Measurements from ENCODE around the gene ITSN2.

ITSN2 gene

GRCh38 chr2:24265212-24265611, 95.1 kb downstream of the ITSN2 start:
- no peak for DNase-seq (ENCODE audit: low spot score)

GRCh38 chr2:24262421-24262970, 97.8 kb downstream of the ITSN2 start:
- DNase-seq (ENCODE audit: low spot score) = no peak

DNA sequence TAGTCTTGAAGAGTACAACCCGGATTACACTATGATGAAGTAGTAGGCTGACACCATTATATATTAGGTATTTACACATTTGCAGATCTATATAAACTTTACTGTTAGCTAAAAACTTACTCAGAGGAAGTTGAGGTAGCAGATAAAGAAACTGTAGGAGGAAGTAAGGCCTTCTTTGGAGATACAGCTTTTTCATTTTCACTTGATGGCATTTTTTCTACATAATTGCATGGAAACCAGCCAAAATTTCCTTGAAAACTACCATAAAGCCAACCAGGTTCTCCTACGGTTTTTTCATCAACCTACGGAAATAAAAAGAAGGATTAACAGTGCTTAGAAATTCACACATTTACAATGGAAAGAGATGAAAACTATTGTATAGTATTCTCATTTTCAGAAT, 98.9 kb downstream of the ITSN2 start:
- no peak for DNase-seq (ENCODE audit: low spot score)

- no peak for DNase-seq (ENCODE audit: low spot score)
Measured at GRCh38 chr2:24259316-24259715, 101.0 kb downstream of the ITSN2 start.

DNA sequence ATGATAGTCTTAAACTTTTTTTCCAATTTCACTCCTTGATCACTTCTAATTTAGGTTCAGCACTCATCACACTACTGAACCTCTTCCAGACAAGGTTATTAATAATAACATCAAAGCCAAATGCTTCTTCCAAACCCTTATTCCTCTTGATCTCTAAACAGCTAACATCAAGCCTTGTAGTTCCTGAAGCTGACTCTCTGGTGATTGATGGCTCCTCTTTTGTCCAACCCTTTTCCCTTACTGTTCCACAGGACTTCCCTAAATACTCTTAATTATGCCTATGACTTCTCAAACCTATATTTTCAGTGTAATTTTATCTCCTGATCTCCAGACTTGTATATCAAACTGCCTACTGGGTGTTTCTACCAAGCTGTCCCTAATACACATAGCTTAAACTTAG, 101.6 kb downstream of the ITSN2 start:
- no peak for DNase-seq (ENCODE audit: low spot score)

DNA sequence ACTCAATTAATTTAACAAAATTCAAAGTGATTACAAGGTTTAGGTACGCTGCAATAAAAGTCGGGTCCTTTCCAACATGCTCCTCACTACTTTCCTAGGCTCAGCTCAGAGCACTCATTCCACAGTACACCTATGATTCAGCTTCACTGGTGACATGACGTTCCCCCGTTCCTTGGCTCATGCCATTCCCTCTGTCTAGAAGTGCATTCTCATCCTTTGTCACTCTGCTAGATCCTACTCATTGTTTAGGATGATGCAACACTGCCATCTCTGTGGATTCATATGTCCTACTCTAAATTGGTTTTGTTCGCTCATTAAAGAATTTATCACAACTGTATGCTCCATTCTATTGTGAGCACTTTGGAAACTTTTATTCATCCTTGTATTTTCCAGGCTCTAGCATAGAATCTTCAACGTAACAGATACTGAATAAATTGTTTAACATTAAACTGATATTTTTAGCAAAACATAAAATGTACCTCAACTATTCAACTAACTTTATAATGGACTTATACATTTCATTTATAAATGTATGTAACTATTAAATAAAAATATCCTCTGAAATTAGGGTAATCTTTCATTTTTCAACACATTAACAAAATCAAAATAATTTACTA, 106.9 kb downstream of the ITSN2 start:
- DNase-seq (ENCODE audit: low spot score) = no peak

DNA sequence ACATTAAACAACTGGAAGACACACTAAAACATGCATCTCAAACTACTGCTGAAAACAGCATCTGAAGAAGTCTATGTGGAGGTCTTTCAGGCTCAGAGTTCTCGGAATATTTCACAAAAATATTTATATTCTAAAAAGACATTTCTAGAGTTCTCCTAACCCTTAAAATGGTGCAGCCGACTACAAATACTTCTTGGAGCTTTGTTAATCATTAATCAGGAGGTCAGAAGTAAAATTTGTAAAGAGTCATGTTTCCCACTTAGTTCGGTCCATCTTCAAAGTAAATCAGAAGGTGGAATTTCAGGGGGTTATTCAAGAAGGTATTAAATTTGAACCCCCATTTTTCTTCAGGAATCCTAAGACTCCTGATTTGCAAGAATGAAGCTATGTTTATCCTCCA, 112.7 kb downstream of the ITSN2 start:
- no peak for DNase-seq (ENCODE audit: low spot score)

DNA sequence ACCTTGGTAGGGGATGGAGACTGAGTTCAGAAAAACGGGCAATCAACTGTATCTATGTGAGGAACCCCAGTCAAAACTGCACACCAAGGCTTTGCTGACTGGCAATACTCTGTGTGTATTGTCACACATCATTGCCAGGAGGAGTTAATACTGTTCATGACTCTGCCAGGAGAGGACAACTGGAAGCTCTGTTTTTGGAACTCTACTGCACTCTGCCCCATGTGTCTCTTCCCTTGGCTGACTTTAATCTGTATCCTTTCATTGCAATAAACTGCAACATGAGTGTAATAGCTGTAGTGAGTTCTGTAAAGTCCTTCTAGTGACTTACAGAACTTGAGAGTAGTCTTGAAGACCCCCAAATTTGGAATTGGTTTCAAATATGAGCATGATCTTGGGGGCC, 113.2 kb downstream of the ITSN2 start:
- DNase-seq (ENCODE audit: low spot score) = no peak

DNA sequence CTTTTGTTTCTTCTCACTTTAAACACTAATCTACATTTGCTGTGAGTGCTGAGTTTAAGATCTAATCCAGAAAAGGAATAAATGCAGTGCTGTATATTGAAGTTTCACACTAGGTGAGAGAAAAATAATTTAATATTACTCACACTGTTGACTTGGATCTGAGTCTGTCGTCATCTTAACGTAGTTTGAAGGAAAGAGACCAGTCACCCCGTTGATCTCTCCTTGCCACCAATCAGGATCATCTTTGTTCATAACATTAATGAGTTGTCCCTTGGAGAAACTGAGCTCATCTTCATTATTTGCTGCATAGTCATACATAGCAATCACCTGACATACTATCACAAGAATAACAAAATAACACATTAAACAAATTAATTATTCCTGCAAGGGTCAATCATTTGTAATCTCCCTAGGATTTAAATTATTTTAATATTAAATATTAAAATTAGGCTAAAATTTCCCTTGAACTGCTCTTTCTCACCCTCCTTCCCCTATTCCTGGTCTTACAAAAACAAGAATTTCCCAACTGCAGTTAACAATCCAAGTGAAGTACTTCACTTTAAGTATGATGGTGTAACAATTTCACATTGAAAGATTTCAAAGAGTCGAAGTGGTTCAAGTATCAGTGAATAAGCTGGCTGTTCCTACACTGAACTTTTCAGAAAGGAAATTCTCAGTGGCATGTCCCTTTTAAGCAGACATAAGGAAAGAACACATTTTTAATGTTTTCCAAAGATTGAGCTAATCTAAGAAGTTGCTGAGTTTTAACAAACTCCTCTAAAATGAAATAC, 114.2 kb downstream of the ITSN2 start:
- no peak for DNase-seq (ENCODE audit: low spot score)

GRCh38 chr2:24241528-24241927, 118.8 kb downstream of the ITSN2 start:
- DNase-seq (ENCODE audit: low spot score) = no peak

DNA sequence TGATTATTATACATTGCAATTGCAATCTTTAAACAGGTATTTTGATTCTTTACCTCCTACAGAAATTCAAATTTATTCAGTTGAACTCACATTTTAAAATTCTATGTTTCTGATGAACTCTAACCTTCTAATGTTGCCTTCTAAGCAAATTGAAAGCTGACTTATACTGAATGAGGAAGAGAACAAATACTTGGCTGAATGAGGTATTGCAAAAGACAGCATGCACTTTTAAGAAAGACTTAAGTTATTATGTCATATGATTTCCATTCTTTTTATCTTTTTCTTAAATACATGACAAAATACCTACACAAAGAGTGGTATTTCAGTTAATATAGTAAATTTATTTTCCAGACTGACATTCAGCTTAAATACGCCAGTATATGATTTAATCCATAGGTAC, 120.8 kb downstream of the ITSN2 start:
- DNase-seq (ENCODE audit: low spot score) = no peak

DNA sequence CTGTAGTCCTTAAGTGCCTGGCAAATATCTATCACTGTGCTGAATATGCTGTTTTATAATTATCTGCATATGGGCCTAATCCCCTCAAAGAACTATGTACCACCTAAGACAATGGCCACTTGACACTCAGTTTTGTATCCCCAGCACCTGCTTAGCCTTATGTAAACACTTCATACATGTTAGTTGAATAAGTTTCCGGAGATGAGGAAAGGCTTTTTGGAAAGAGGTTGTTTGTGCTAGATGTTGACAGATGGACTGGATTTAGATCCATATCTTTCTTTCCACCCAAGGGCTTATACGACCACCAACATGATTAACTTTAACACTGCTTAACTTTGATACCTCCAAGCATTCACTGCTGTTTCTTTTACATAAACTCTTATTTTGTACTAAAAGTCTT, 122.2 kb downstream of the ITSN2 start:
- DNase-seq (ENCODE audit: low spot score) = no peak

GRCh38 chr2:24237313-24237712, 123.0 kb downstream of the ITSN2 start:
- no peak for DNase-seq (ENCODE audit: low spot score)

DNA sequence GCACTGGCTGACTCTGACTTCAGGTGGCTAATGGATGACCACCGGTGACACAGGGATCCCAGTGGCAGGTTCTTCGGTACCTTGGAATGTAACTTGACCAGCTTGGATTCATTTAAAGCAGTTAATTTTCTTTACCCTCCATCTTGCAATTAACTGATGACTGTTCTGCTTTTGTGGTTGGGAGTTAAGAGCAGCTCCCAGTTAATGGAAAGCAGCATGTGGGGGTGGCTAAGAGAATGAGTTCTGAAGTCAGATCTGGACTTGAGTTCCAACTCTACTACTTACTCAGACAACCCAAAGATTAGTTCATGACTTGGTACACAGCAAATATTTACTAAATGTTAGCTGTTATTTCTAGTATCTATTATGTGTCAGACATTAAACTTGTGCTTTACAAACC, 127.0 kb downstream of the ITSN2 start:
- no peak for DNase-seq (ENCODE audit: low spot score)

- DNase-seq (ENCODE audit: low spot score) = no peak
Measured at GRCh38 chr2:24231461-24231881, 128.9 kb downstream of the ITSN2 start.

GRCh38 chr2:24228470-24228869, 131.9 kb downstream of the ITSN2 start:
- no peak for DNase-seq (ENCODE audit: low spot score)

GRCh38 chr2:24225499-24226242, 134.7 kb downstream of the ITSN2 start:
- DNase-seq (ENCODE audit: low spot score) = no peak

DNA sequence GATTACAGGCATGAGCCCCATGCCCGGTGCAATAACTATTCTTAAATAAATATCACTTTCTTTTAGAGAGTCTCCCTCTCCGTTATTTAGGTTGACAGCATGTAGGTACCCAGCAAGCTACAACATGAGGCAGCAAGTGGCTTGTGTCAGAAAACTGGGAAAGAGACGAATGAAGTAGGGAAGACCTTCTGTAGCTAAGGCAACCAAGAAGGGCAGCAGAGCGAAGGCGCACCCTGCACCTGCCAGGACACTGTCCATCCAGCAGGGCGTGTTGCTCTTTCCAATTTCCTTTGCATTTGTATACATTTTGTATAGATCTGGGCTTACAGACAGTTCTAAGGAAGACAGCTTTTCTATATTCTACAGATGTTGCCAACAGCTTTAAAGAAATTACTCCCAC, 137.4 kb downstream of the ITSN2 start:
- DNase-seq (ENCODE audit: low spot score) = no peak

GRCh38 chr2:24221343-24222050, 138.8 kb downstream of the ITSN2 start:
- DNase-seq (ENCODE audit: low spot score) = no peak

DNA sequence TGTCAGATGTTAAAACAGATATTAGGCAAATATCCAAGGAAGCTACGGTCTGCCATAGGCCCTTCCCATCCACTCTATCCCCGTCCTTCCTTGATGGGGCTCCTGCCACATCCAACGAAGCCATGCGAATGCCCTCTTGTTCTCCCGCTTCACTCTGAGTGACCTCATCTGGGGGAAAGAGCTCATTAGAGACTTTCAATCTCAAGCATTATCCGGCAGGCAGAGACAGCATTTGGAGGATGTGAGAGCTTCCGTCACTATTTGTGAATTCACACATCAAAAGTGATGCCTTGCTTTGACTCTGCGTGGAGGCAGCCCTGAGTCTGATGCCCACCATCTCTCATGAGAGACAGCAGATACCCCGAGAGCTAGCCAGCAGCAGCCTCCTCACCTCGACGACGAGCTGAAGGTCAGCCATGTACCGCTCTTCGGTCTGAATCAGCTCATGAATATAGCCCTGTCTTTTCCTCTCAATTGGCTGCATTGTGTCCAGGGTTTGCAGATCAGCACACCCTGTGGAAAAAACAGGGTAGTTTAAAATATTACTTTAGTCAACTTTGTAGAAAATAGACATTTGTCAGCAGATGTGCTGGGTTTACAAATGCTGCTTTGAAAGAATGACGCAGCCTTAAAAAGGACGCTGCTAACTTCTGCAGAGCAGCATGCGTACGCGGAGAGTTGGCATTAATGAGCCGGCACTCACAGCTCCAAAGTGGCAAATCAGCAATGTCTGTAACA, 139.6 kb downstream of the ITSN2 start:
- no peak for DNase-seq (ENCODE audit: low spot score)

GRCh38 chr2:24214880-24215279, 145.5 kb downstream of the ITSN2 start:
- no peak for DNase-seq (ENCODE audit: low spot score)

- no peak for DNase-seq (ENCODE audit: low spot score)
Measured at GRCh38 chr2:24211408-24211807, 148.9 kb downstream of the ITSN2 start.

Measured in AG08396 (cell line).